HepG2 (cell line): ENCODE results near the gene PLCB2. TPM values are rescaled to one million over a fixed set of nuclear protein-coding genes. Genes with fewer than 3 reads are reported as not detected.

Experiments used
- AGO1 ChIP-seq: fragments of 200-400 bp; formaldehyde crosslinking; IDR thresholded peaks from 2 replicates; pipeline ENCODE4 v1.6.1; 2017; ENCODE audit warnings: mild to moderate bottlenecking, low read depth, low read length, moderate library complexity; ENCODE audit not compliant: poor library complexity, severe bottlenecking
- JUNB ChIP-seq: sonication (generic); formaldehyde crosslinking; IDR thresholded peaks from 2 replicates; pipeline ENCODE4 v1.8.0; 2022; ENCODE audit warnings: missing genetic modification reagents, mild to moderate bottlenecking, borderline replicate concordance
- MAFG ChIP-seq: sonication (generic); formaldehyde crosslinking; IDR thresholded peaks from 2 replicates; pipeline ENCODE4 v1.5.1; 2020; ENCODE audit warnings: mild to moderate bottlenecking, missing genetic modification reagents
- MXI1 ChIP-seq: IDR thresholded peaks from 3 replicates; pipeline ENCODE4 v1.6.1; 2012; ENCODE audit warnings: low read depth, low read length, inconsistent platforms, borderline replicate concordance
- NRL ChIP-seq: sonication (generic); formaldehyde crosslinking; IDR thresholded peaks from 2 replicates; pipeline ENCODE4 v1.5.0; 2020; ENCODE audit warnings: missing genetic modification reagents, mild to moderate bottlenecking, moderate library complexity, borderline replicate concordance
- PHF21A ChIP-seq: sonication (generic); formaldehyde crosslinking; IDR thresholded peaks from 2 replicates; pipeline ENCODE4 v1.5.0; 2020; ENCODE audit warnings: mild to moderate bottlenecking, missing genetic modification reagents
- RBM22 ChIP-seq: fragments of 200-400 bp; formaldehyde crosslinking; optimal IDR thresholded peaks from 2 replicates; pipeline ENCODE3; 2017; ENCODE audit warnings: mild to moderate bottlenecking, low read length, moderate library complexity
- TBX2 ChIP-seq: sonication (generic); formaldehyde crosslinking; IDR thresholded peaks from 2 replicates; pipeline ENCODE4 v1.5.0; 2020; ENCODE audit warnings: missing genetic modification reagents, mild to moderate bottlenecking, borderline replicate concordance
- ZNF83 ChIP-seq: sonication (generic); formaldehyde crosslinking; IDR thresholded peaks from 2 replicates; pipeline ENCODE4 v1.4.0; 2020; ENCODE audit warnings: missing genetic modification reagents, mild to moderate bottlenecking, borderline replicate concordance
- polyA plus RNA-seq, 8 experiments: library from polyadenylated mRNA; depleted of rRNA in 3 of 8; stranded (reverse) in 7 of 8; unstranded in 1 of 8; fragments of >200 nt; fragmentation: Illumina TruSeq in 4 of 8; extraction: Trizol in 4 of 8; gene quantifications; 2 replicates each; pipeline versions ENCODE4 v1.2.1 to v1.2.3, GENCODE V29; 2011 to 2016; ENCODE audit warnings: low read depth in 4 of 8, missing spikeins in 1 of 8, mixed read lengths in 1 of 8; ENCODE audit not compliant: insufficient read depth in 1 of 8
- total RNA-seq, 5 experiments: library from RNA; depleted of rRNA; stranded (reverse); fragments of >200 nt; fragmentation: Illumina TruSeq; extraction: Trizol; gene quantifications; 2 replicates each; pipeline ENCODE4 v1.2.3, GENCODE V29; 2016; ENCODE audit warnings: low read depth in 1 of 5
- TF ChIP-seq, protein P1 (sequence below): sonication (generic); formaldehyde crosslinking; IDR thresholded peaks from 2 replicates; pipeline ENCODE4 v1.5.0; 2020; ENCODE audit warnings: mild to moderate bottlenecking, missing genetic modification reagents
- TF ChIP-seq, protein P2 (sequence below): sonication (generic); formaldehyde crosslinking; IDR thresholded peaks from 2 replicates; pipeline ENCODE4 v1.8.1; 2023; ENCODE audit warnings: missing genetic modification reagents, inconsistent platforms, borderline replicate concordance
- TF ChIP-seq, protein P3 (sequence below): IDR thresholded peaks from 2 replicates; pipeline ENCODE4 v1.6.1; 2018; ENCODE audit warnings: missing genetic modification reagents, mild to moderate bottlenecking, missing compliant biosample characterization
- TF ChIP-seq, protein P4 (sequence below): IDR thresholded peaks from 2 replicates; pipeline ENCODE4 v1.6.1; 2016; ENCODE audit warnings: missing compliant biosample characterization, missing genetic modification reagents, borderline replicate concordance
- TF ChIP-seq, protein P5 (sequence below): sonication (generic); formaldehyde crosslinking; IDR thresholded peaks from 2 replicates; pipeline ENCODE4 v1.4.0; 2020; ENCODE audit warnings: low read depth, mild to moderate bottlenecking, missing genetic modification reagents
- TF ChIP-seq, protein P6 (sequence below): sonication (generic); formaldehyde crosslinking; IDR thresholded peaks from 2 replicates; pipeline ENCODE4 v1.5.1; 2020; ENCODE audit warnings: mild to moderate bottlenecking, missing genetic modification reagents, borderline replicate concordance
- TF ChIP-seq, protein P7 (sequence below): sonication (generic); IDR thresholded peaks from 2 replicates; pipeline ENCODE4 v1.6.1; 2016; ENCODE audit warnings: low read depth, borderline replicate concordance

The PLCB2 gene
- total and polyA plus RNA-seq, 2 of the 13 experiments (the other 11 are each of a cell fraction or from before 2014, with no cell fraction given): 0.11 TPM; not detected in 1

DNA sequence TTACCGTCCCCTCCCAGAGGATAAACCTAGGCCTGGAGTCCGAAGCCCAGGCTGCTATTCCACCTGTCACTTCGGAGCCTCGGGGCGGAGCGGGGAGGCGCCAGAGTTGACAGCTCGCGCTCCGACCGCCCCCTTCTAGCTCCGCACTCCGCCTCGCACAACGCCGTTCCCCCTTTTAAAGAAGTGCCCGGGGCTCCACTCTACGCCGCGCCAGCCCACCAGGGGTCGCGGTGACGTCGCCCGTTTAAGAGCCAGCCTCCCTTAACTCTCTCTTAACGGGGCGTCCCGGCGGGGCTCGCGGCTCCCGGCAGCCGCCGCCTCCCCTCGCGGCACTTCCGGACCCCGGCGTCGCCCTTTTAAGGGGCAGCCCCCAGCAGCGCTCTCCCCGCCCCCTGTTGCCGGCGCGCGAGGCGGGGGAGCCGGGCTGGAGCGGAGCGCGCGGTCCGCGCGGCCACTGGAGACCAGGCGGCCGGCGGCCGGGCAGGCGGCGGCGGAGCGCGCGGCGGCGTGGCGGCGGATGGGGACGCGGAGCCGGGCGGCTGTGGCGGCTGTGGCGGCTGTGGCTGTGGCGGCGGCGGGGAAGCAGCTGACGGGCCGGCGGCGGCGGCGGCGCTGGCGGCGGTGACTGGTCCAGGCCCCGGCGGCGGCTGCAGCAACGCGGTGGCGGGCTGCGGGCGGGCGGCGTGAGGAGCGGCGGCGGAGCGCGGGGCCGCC, 15.7 kb upstream of the PLCB2 start, which contains the start of gene INAFM2 (continued):
- no peak for TF ChIP-seq RBM22
- TF ChIP-seq TBX2 (CRISPR knock-in tag): peak; percentile 62
- TF ChIP-seq, protein P1, sequence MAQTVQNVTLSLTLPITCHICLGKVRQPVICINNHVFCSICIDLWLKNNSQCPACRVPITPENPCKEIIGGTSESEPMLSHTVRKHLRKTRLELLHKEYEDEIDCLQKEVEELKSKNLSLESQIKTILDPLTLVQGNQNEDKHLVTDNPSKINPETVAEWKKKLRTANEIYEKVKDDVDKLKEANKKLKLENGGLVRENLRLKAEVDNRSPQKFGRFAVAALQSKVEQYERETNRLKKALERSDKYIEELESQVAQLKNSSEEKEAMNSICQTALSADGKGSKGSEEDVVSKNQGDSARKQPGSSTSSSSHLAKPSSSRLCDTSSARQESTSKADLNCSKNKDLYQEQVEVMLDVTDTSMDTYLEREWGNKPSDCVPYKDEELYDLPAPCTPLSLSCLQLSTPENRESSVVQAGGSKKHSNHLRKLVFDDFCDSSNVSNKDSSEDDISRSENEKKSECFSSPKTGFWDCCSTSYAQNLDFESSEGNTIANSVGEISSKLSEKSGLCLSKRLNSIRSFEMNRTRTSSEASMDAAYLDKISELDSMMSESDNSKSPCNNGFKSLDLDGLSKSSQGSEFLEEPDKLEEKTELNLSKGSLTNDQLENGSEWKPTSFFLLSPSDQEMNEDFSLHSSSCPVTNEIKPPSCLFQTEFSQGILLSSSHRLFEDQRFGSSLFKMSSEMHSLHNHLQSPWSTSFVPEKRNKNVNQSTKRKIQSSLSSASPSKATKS (CRISPR knock-in tag): no peak
- TF ChIP-seq, protein P2, sequence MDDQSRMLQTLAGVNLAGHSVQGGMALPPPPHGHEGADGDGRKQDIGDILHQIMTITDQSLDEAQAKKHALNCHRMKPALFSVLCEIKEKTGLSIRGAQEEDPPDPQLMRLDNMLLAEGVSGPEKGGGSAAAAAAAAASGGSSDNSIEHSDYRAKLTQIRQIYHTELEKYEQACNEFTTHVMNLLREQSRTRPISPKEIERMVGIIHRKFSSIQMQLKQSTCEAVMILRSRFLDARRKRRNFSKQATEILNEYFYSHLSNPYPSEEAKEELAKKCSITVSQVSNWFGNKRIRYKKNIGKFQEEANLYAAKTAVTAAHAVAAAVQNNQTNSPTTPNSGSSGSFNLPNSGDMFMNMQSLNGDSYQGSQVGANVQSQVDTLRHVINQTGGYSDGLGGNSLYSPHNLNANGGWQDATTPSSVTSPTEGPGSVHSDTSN (CRISPR knock-in tag): no peak
- peak; percentile 79 for TF ChIP-seq PHF21A (CRISPR knock-in tag)
- TF ChIP-seq, protein P3, sequence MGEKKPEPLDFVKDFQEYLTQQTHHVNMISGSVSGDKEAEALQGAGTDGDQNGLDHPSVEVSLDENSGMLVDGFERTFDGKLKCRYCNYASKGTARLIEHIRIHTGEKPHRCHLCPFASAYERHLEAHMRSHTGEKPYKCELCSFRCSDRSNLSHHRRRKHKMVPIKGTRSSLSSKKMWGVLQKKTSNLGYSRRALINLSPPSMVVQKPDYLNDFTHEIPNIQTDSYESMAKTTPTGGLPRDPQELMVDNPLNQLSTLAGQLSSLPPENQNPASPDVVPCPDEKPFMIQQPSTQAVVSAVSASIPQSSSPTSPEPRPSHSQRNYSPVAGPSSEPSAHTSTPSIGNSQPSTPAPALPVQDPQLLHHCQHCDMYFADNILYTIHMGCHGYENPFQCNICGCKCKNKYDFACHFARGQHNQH (CRISPR knock-in tag): peak; percentile 79; the same call in 1 of the 2 replicates
- TF ChIP-seq, protein P4, sequence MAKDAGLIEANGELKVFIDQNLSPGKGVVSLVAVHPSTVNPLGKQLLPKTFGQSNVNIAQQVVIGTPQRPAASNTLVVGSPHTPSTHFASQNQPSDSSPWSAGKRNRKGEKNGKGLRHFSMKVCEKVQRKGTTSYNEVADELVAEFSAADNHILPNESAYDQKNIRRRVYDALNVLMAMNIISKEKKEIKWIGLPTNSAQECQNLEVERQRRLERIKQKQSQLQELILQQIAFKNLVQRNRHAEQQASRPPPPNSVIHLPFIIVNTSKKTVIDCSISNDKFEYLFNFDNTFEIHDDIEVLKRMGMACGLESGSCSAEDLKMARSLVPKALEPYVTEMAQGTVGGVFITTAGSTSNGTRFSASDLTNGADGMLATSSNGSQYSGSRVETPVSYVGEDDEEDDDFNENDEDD (CRISPR knock-in tag): peak; percentile 65; the same call in 1 of the 2 replicates
- peak; percentile 29 for TF ChIP-seq AGO1
- TF ChIP-seq MAFG (CRISPR knock-in tag): no peak
- TF ChIP-seq, protein P5, sequence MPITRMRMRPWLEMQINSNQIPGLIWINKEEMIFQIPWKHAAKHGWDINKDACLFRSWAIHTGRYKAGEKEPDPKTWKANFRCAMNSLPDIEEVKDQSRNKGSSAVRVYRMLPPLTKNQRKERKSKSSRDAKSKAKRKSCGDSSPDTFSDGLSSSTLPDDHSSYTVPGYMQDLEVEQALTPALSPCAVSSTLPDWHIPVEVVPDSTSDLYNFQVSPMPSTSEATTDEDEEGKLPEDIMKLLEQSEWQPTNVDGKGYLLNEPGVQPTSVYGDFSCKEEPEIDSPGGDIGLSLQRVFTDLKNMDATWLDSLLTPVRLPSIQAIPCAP: no peak
- TF ChIP-seq, protein P6, sequence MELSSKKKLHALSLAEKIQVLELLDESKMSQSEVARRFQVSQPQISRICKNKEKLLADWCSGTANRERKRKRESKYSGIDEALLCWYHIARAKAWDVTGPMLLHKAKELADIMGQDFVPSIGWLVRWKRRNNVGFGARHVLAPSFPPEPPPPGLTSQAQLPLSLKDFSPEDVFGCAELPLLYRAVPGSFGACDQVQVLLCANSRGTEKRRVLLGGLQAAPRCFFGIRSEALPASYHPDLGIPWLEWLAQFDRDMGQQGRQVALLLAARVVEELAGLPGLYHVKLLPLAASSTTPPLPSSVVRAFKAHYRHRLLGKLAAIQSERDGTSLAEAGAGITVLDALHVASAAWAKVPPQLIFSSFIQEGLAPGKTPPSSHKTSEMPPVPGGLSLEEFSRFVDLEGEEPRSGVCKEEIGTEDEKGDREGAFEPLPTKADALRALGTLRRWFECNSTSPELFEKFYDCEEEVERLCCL (CRISPR knock-in tag): no peak
- peak; percentile 56; the same call in 1 of the 3 replicates for TF ChIP-seq MXI1
- TF ChIP-seq ZNF83: no peak
- no peak; the same call in 1 of the 2 replicates for TF ChIP-seq NRL (CRISPR knock-in tag)
- TF ChIP-seq, protein P7, sequence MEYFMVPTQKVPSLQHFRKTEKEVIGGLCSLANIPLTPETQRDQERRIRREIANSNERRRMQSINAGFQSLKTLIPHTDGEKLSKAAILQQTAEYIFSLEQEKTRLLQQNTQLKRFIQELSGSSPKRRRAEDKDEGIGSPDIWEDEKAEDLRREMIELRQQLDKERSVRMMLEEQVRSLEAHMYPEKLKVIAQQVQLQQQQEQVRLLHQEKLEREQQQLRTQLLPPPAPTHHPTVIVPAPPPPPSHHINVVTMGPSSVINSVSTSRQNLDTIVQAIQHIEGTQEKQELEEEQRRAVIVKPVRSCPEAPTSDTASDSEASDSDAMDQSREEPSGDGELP: peak; percentile 43; the same call in 1 of the 2 replicates
- TF ChIP-seq JUNB (CRISPR knock-in tag): no peak
